ENCODE data around the gene EXO5. TPM values are rescaled to one million over a fixed set of nuclear protein-coding genes. Genes with fewer than 3 reads are reported as not detected.

Gene EXO5
- total and polyA plus RNA-seq, 2 of the 13 experiments (the other 11 are each of a cell fraction or from before 2014, with no cell fraction given): 9.9 to 20.5 TPM

GRCh38 chr1:40535732-40536131 lies 27.2 kb downstream of the EXO5 start (continued):
- TF ChIP-seq RAD21 (CRISPR knock-in tag; IDR thresholded peaks at IDR 0.05): no peak
- peak; percentile 69; the same call in 1 of the 2 replicates for TF ChIP-seq ERF (CRISPR knock-in tag; IDR thresholded peaks at IDR 0.05)
- no peak; the same call in 1 of the 2 replicates for TF ChIP-seq HNF4G (IDR thresholded peaks at IDR 0.05; ENCODE audit: borderline replicate concordance, low read depth, low read length)
- no peak for TF ChIP-seq HNF4G (CRISPR knock-in tag; IDR thresholded peaks at IDR 0.05; ENCODE audit: borderline replicate concordance, low read depth)
- no peak for TF ChIP-seq ZNF670 (CRISPR knock-in tag; IDR thresholded peaks at IDR 0.05; ENCODE audit: borderline replicate concordance)
- TF ChIP-seq ZFP41 (CRISPR knock-in tag; IDR thresholded peaks at IDR 0.05; ENCODE audit: borderline replicate concordance): no peak
- TF ChIP-seq AKAP8 (CRISPR knock-in tag; IDR thresholded peaks at IDR 0.05): no peak
- TF ChIP-seq ZNF331 (CRISPR knock-in tag; IDR thresholded peaks at IDR 0.05): no peak
- TF ChIP-seq MIER3 (CRISPR knock-in tag; IDR thresholded peaks at IDR 0.05; ENCODE audit: borderline replicate concordance): peak; percentile 50; the same call in 1 of the 2 replicates
- no peak for TF ChIP-seq ZBTB44 (CRISPR knock-in tag; IDR thresholded peaks at IDR 0.05)
- TF ChIP-seq EED (CRISPR knock-in tag; IDR thresholded peaks at IDR 0.05): no peak
- no peak for TF ChIP-seq JUN (CRISPR knock-in tag; IDR thresholded peaks at IDR 0.05)
- no peak for TF ChIP-seq ARNTL (CRISPR knock-in tag; IDR thresholded peaks at IDR 0.05)
- TF ChIP-seq ZFP36L2 (CRISPR knock-in tag; IDR thresholded peaks at IDR 0.05): no peak
- TF ChIP-seq, protein P1, sequence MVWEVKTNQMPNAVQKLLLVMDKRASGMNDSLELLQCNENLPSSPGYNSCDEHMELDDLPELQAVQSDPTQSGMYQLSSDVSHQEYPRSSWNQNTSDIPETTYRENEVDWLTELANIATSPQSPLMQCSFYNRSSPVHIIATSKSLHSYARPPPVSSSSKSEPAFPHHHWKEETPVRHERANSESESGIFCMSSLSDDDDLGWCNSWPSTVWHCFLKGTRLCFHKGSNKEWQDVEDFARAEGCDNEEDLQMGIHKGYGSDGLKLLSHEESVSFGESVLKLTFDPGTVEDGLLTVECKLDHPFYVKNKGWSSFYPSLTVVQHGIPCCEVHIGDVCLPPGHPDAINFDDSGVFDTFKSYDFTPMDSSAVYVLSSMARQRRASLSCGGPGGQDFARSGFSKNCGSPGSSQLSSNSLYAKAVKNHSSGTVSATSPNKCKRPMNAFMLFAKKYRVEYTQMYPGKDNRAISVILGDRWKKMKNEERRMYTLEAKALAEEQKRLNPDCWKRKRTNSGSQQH (CRISPR knock-in tag; IDR thresholded peaks at IDR 0.05; ENCODE audit: low read depth): no peak
- no peak for TF ChIP-seq ZNF546 (CRISPR knock-in tag; conservative IDR thresholded peaks at IDR 0.05)
- TF ChIP-seq SKIL (CRISPR knock-in tag; IDR thresholded peaks at IDR 0.05; ENCODE audit: borderline replicate concordance): no peak
- TF ChIP-seq ZKSCAN1 (IDR thresholded peaks at IDR 0.05; ENCODE audit: low read length): no peak
- TF ChIP-seq, protein P2, sequence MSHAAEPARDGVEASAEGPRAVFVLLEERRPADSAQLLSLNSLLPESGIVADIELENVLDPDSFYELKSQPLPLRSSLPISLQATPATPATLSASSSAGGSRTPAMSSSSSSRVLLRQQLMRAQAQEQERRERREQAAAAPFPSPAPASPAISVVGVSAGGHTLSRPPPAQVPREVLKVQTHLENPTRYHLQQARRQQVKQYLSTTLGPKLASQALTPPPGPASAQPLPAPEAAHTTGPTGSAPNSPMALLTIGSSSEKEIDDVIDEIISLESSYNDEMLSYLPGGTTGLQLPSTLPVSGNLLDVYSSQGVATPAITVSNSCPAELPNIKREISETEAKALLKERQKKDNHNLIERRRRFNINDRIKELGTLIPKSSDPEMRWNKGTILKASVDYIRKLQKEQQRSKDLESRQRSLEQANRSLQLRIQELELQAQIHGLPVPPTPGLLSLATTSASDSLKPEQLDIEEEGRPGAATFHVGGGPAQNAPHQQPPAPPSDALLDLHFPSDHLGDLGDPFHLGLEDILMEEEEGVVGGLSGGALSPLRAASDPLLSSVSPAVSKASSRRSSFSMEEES (CRISPR knock-in tag; IDR thresholded peaks at IDR 0.05): peak; percentile 76
- no peak for TF ChIP-seq TBL1XR1 (IDR thresholded peaks at IDR 0.05; ENCODE audit: borderline replicate concordance, low read length, partially characterized antibody)
- no peak for TF ChIP-seq ZBTB4 (CRISPR knock-in tag; IDR thresholded peaks at IDR 0.05; ENCODE audit: borderline replicate concordance)
